ENCODE results near the gene KLF4. TPM values are rescaled to one million over a fixed set of nuclear protein-coding genes. Genes with fewer than 3 reads are reported as not detected.

Gene KLF4
- total and polyA plus RNA-seq, 9 donors: 29.2 to 138 (median 46.7) TPM

GRCh38 chr9:107481035-107481434, 8.5 kb downstream of the KLF4 start:
- DNase-seq: no peak
- Histone ChIP-seq H3K4me1 (ENCODE audit: insufficient read depth) (no peaks in the 10 kb centered on the region), H3K9me3 (no peaks in the 10 kb centered on the region), H3K27ac (no peak overlapping the region), H3K27me3 (no peaks in the 10 kb centered on the region), H3K4me3 (no peak overlapping the region), H3K36me3 (no peaks in the 10 kb centered on the region)
- WGBS, 3 donors: 40 to 49% (median 45%) methylated on average over 4 of the region's 4 CpGs
- TF ChIP-seq CTCF (IDR thresholded peaks at IDR 0.05) (no peak), POLR2A (IDR thresholded peaks at IDR 0.05) (no peak), EP300 (IDR thresholded peaks at IDR 0.05) (no peak)
- intact Hi-C loops (cut with DNase I): loop anchor here in 2 of 4 donors (10.0 kb wide), 3 partner anchors 664 to 954 kb away; no protein-coding TSS in a partner anchor

- no peaks in the 10 kb centered on the region for H3K9me3 ChIP-seq
- TF ChIP-seq EP300 (IDR thresholded peaks at IDR 0.05) (no peak), CTCF (IDR thresholded peaks at IDR 0.05) (no peak), POLR2A (IDR thresholded peaks at IDR 0.05) (no peak)
- DNase-seq: peak; percentile 24 to 68 (median 50)
- no peak overlapping the region for H3K4me3 ChIP-seq
- no peak overlapping the region for H3K27ac ChIP-seq
- no peaks in the 10 kb centered on the region for H3K27me3 ChIP-seq
- 35 to 41% (median 37%) methylated on average over 12 of the region's 12 CpGs for WGBS, 3 donors
- no peaks in the 10 kb centered on the region for H3K36me3 ChIP-seq
- no peaks in the 10 kb centered on the region for H3K4me1 ChIP-seq (ENCODE audit: insufficient read depth)
- intact Hi-C loops (cut with DNase I): loop anchor here in 2 of 4 donors (10.0 kb wide), 3 partner anchors 664 to 954 kb away; no protein-coding TSS in a partner anchor
These were observed 9.2 kb downstream of the KLF4 start for GRCh38 chr9:107480386-107480789.

- no peak for DNase-seq
- WGBS, 3 donors: 90 to 98% (median 97%) methylated on average over 4 of the region's 4 CpGs
- intact Hi-C loops (cut with DNase I): loop anchor here in 1 of 4 donors (10.0 kb wide), 1 partner anchor 1276 kb away; no protein-coding TSS in a partner anchor
- no peak overlapping the region for H3K4me3 ChIP-seq
- no peaks in the 10 kb centered on the region for H3K4me1 ChIP-seq (ENCODE audit: insufficient read depth)
- TF ChIP-seq CTCF (IDR thresholded peaks at IDR 0.05) (no peak), EP300 (IDR thresholded peaks at IDR 0.05) (no peak)
- H3K27ac ChIP-seq: no peak overlapping the region
- H3K9me3 ChIP-seq: no peaks in the 10 kb centered on the region
- H3K36me3 ChIP-seq: no peaks in the 10 kb centered on the region
- no peaks in the 10 kb centered on the region for H3K27me3 ChIP-seq
These were observed 10.8 kb downstream of the KLF4 start for GRCh38 chr9:107478805-107479204.

GRCh38 chr9:107474124-107474523, 15.4 kb downstream of the KLF4 start:
- TF ChIP-seq CTCF (IDR thresholded peaks at IDR 0.05) (no peak), EP300 (IDR thresholded peaks at IDR 0.05) (no peak), POLR2A (IDR thresholded peaks at IDR 0.05) (no peak)
- DNase-seq: no peak
- Histone ChIP-seq H3K9me3 (no peaks in the 10 kb centered on the region), H3K36me3 (no peaks in the 10 kb centered on the region), H3K27me3 (no peaks in the 10 kb centered on the region), H3K4me1 (ENCODE audit: insufficient read depth) (no peaks in the 10 kb centered on the region), H3K27ac (no peak overlapping the region), H3K4me3 (no peak overlapping the region)
- intact Hi-C loops (cut with DNase I): loop anchor here in 1 of 4 donors (10.0 kb wide), 1 partner anchor 1281 kb away; no protein-coding TSS in a partner anchor
- WGBS, 3 donors: 92 to 95% (median 92%) methylated on average over 6 of the region's 6 CpGs
